Measurements from ENCODE around the gene RCAN3.

- TF ChIP-seq GATA2 (IDR thresholded peaks at IDR 0.05; ENCODE audit: low read depth, low read length) (no peak), GATA3 (IDR thresholded peaks at IDR 0.05; ENCODE audit: low read depth, low read length) (no peak)
These were observed 55.1 kb downstream of the RCAN3 start for GRCh38 chr1:24557711-24558131.
